ENCODE results near the gene LTBP3.

LTBP3 gene

GRCh38 chr11:65540290-65541092 lies 17.7 kb downstream of the LTBP3 start (continued):
- no peak for TF ChIP-seq PRDM6 (tag by site-specific recombination; IDR thresholded peaks at IDR 0.05)
- TF ChIP-seq KLF7 (tag by site-specific recombination; IDR thresholded peaks at IDR 0.05; ENCODE audit: borderline replicate concordance) = peak; percentile 55; the same call in 1 of the 2 replicates
- TF ChIP-seq ZNF558 (tag by site-specific recombination; IDR thresholded peaks at IDR 0.05) = no peak
- TF ChIP-seq GLIS2 (tag by site-specific recombination; IDR thresholded peaks at IDR 0.05) = peak; percentile 62
- TF ChIP-seq ZNF266 (tag by site-specific recombination; IDR thresholded peaks at IDR 0.05; ENCODE audit: low read depth) = no peak
- TF ChIP-seq INSM2 (tag by site-specific recombination; IDR thresholded peaks at IDR 0.05) = no peak
- TF ChIP-seq ZNF10 (tag by site-specific recombination; IDR thresholded peaks at IDR 0.05) = no peak
- no peak for TF ChIP-seq ZNF610 (tag by site-specific recombination; IDR thresholded peaks at IDR 0.05; ENCODE audit: borderline replicate concordance)
- TF ChIP-seq ZNF791 (tag by site-specific recombination; IDR thresholded peaks at IDR 0.05) = no peak
- peak; percentile 29; the same call in 1 of the 2 replicates for TF ChIP-seq KLF10 (tag by site-specific recombination; IDR thresholded peaks at IDR 0.05)
- TF ChIP-seq ZNF24 (tag by site-specific recombination; IDR thresholded peaks at IDR 0.05) = no peak
- no peak for TF ChIP-seq ZNF571 (tag by site-specific recombination; IDR thresholded peaks at IDR 0.05)
- peak; percentile 49; the same call in 1 of the 2 replicates for TF ChIP-seq ZNF837 (tag by site-specific recombination; IDR thresholded peaks at IDR 0.05)
- no peak for TF ChIP-seq ZNF707 (tag by site-specific recombination; IDR thresholded peaks at IDR 0.05)
- peak; percentile 44; the same call in 1 of the 2 replicates for TF ChIP-seq ZNF324 (tag by site-specific recombination; IDR thresholded peaks at IDR 0.05)
- TF ChIP-seq MZF1 (tag by site-specific recombination; IDR thresholded peaks at IDR 0.05; ENCODE audit: borderline replicate concordance) = no peak
- peak; percentile 70 for TF ChIP-seq ZXDB (tag by site-specific recombination; IDR thresholded peaks at IDR 0.05)
- peak; percentile 61; the same call in 1 of the 2 replicates for TF ChIP-seq IKZF3 (tag by site-specific recombination; IDR thresholded peaks at IDR 0.05)
- no peak for TF ChIP-seq ZNF280C (tag by site-specific recombination; IDR thresholded peaks at IDR 0.05)
- no peak for TF ChIP-seq ZBTB6 (tag by site-specific recombination; IDR thresholded peaks at IDR 0.05)
- no peak for TF ChIP-seq ZNF677 (tag by site-specific recombination; IDR thresholded peaks at IDR 0.05)
- peak; percentile 40; the same call in 1 of the 2 replicates for TF ChIP-seq ZNF394 (tag by site-specific recombination; IDR thresholded peaks at IDR 0.05; ENCODE audit: borderline replicate concordance)
- no peak for TF ChIP-seq ZNF658 (tag by site-specific recombination; IDR thresholded peaks at IDR 0.05)
- TF ChIP-seq ZNF670 (tag by site-specific recombination; IDR thresholded peaks at IDR 0.05; ENCODE audit: low read depth) = no peak
- no peak for TF ChIP-seq ZBTB1 (tag by site-specific recombination; IDR thresholded peaks at IDR 0.05)
- no peak for TF ChIP-seq MYNN (tag by site-specific recombination; IDR thresholded peaks at IDR 0.05; ENCODE audit: borderline replicate concordance)
- no peak for TF ChIP-seq ZNF19 (tag by site-specific recombination; IDR thresholded peaks at IDR 0.05; ENCODE audit: low read depth)
- peak; percentile 88 for TF ChIP-seq KLF17 (tag by site-specific recombination; IDR thresholded peaks at IDR 0.05)
- no peak for TF ChIP-seq ZBTB49 (tag by site-specific recombination; IDR thresholded peaks at IDR 0.05; ENCODE audit: low read depth)
- no peak for TF ChIP-seq GLIS1 (tag by site-specific recombination; IDR thresholded peaks at IDR 0.05)

Data from HEK293 (cell line).